Non-pigmented ciliary epithelial cell (primary cell): ENCODE data around the gene BAG3.
A peak's percentile ranks its signal among the peaks of the same experiment; 100 is the strongest.
"Not testable (repeated sequence)": the region's sequence is repeated elsewhere in the genome, so short reads cannot be mapped to it uniquely, and the experiment has no call there.

Experiments used
- DNase-seq: peaks from one replicate; pipeline ENCODE4 v3.0.0-alpha.2; 2010; ENCODE audit warnings: low read depth

BAG3 gene

DNA sequence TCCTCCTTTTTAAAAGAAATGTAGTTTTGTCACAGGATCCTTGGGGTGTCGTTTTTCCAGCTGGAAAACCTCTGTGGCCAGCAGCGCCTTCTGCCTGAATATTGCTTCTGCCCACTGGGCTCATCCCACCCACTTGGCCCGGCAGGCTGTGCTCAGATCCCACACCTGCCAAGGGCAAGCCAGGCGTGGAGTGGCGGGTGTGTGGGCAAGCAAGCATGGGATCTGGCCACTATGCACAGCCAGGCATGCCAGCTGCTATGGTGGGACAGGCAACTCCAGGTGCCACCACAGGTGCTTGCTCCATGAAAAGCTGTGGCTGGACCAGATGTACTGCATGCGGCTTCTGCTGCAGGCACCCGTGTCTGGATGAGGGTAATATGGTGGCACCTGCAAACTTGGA, 43.4 kb downstream of the BAG3 start:
- no peak for DNase-seq

DNA sequence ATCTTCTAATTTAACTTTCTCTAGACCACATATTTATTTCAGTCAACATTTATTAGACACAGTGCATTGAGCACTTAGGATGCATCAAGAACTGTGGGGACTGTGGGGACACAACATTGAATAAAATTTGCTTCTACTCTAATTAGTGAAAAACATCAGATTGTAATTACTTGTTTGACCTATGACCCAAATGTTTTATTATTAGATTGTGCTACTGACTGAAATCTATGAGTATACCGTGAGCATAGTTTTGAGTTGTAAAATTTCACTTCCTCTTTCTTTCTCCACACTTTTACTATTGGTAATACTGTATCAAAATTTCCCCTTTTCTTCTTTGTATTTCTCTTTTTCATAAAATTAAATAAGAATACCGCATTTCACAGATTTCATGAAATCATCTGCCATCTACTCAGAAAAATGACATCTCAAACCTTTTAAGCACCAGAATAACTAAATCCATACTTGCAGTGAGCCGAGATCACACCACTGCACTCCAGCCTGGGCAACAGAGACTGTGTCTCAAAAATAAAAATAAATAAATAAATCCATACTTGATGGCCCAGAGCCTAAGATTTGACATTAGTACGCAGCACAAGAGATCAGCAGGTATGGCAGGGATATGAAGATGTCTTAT, 49.3 kb downstream of the BAG3 start:
- DNase-seq: no peak

DNA sequence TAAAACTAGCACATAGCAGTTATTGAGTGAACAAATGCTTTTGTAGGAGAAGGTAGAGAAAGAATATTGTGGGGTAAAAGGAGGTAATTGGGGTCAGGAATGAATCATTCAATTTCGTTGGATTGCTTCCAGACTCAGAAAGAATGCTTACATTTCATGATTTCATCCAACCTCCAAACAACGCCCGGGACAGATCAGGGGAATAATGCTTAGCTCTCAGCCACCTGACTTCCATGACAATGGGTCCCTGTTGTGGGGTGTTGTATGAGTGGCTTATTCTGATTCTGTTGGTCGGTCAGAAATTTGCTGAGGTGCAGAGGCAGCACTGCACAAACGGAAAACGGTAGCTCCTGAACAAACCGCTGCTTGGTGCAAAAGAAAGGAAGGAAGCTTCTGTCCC, 50.7 kb downstream of the BAG3 start:
- DNase-seq: no peak

DNA sequence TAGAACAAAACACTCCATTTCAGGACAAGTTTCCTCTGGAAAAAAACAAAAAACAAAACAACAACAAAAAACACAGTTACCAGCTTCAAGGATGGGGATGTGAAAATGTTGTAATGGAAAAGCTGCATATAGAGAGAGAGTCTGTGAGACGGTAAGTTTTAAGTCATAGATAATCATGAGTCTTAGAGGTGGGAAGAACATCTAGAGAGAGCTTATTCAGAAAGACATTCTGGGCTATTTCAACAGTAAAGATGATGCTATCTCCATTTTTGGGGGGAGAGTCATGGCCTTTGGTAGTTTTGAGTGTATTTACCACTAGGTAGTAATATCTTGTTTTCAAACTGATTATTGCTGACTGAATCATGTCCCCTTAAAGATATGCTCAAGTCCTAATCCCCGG, 51.4 kb downstream of the BAG3 start:
- no peak for DNase-seq

DNA sequence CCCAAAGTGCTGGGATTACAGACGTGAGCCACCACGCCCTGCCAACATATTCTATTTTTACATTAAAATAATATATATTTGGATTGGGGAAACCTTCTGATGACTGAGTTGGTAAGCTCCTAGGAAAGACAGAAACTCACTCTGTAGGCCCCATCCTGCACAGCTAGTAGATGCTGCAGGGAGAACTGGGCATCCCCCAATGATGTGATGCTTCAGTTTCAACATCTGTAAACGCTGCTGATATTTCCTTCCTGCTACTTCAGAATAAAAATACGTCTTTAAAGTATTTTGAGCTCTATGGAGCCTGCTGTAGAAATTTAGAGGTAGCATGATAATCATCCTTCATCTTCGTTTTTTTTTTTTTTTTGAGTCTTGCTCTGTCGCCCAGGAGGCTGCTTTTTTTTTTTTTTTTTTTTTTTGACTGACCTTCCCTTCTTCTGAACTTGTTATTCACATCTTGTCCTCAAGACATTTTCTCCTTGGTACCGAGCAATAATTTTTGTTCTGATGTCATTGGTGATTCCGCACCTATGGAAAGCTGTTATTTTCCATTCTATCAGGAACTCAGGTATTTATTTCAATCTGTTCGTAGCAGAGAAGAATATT, 52.8 kb downstream of the BAG3 start:
- DNase-seq: no peak

DNA sequence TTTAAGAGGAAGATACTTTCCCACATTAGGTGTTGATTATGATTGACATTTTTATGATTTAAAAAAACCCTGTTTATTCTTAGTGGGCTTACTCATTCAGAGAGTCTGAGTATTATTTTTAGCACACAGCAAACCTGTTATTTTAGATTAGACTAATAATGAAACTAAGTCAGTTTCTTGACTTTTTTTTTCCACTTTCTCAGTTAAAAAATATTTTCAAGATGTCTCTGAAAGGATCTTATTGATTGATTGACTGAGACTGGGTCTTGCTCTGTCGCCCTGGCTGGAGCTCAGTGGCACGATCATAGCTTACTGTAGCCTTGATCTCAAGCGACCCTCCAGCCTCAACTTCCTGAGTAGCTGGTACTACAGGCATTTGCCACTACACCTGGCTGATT, 54.3 kb downstream of the BAG3 start:
- DNase-seq: no peak

DNA sequence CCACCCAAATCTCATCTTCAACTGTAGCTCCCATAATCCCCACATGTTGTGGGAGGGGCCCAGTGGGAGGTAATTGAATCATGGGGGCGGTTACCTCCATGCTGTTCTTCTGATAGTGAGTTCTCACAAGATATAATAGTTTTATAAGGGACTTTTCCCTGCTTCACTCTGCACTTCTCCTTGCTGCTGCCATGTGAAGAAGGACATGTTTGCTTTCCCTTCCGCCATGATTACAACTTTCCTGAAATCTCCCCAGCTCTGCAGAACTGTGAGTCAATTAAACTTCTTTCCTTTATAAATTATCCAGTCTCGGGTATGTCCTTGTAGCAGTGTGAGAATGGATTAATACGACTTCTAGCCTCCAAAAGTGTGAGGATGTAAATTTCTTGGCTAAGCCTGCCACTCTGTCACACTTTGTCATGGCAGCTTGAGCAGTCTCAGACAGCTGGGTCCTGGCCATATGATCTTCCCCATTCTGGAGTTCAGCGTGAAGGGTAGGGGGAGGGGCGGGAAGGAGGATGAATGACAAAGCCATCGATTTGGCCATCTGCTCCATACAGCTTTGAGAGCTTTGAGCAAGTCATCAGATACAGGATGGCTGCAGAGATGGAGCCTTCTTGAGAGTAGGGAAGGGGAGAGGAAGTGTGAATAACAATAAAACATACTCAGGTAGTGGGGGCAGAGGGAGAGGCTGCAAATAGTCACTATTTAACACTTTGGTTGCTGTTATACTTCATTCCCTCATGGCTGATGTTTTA, 55.5 kb downstream of the BAG3 start:
- no peak for DNase-seq

DNA sequence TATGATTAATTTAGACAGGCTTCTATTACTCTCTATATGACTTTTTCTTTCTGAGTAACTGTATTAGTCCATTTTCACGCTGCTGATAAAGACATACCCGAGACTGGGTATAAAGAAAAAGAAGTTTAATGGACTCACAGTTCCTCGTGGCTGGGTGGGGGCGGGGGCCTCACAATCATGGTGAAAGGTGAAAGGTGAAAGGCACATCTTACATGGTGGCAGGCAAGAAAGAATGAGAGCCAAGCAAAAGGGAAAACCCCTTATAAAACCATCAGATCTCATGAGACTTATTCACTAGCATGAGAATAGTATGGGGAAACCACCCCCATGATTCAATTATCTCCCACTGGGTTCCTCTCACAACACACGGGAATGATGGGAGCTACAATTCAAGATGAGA, 56.2 kb downstream of the BAG3 start:
- DNase-seq: not testable (repeated sequence)

DNA sequence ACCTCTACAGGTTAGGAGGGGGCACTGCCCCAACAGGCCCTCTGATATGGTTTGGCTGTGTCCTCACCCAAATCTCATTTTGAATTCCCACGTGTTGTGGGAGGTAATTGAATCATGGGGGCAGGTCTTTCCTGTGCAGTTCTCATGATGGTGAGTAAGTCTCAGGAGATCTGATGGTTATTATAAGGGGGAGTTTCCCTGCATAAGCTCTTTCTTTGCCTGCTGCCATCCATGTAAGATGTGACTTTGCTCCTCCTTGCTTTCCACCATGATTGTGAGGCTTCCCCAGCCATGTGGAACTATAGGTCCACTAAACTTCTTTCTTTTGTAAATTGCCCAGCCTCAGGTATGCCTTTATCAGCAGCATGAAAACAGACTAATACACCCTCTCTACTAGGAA, 59.8 kb downstream of the BAG3 start:
- not testable (repeated sequence) for DNase-seq

DNA sequence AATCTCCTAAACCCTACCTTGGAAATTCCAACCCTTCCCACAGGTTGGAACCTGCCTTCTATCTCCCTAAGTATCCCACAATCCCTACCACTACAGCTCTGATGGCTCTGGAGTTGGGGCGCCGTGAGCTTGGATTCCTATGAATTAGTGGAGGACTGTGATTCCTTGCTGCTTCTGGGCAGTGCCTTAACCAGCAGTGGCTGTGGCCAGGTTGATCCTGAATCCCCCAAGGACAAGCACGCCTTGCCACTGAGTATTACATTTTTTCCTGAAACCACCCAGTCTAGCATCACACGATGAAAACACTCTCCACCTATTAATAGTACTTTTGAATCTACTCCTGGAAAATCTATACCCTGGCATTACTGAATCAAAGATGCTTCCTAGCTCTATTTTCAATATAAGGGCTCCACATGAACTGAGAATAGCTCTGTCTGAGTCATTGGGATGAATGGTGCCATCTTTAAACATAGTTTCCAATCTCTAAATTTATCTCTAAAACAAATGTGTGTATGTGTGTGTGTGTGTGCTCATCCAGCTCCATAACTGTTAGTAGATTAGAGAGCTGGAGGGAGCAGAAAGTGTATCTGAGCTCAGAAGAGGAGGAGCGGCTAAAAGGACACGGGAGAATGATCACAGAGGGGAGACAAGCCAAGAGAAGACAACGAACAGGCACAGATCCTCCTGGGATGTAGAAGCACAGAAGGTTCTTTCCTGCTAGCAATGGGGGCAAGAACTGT, 62.7 kb downstream of the BAG3 start:
- no peak for DNase-seq

DNA sequence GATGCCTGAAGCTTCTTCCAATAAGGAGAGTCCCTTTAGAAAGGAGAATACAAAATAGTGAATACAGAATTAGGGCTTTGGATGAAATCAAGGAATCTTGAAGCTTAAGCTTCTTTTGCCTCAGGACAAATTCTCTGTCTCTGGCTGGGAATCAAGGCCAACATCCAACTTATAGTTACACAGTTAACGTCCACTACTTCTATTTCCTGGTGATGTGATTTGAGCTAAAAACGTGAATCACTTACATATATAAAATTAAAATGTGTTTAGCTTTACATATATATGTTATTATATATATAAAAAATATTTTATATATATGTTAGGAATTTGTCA, 63.3 kb downstream of the BAG3 start:
- DNase-seq: no peak

DNA sequence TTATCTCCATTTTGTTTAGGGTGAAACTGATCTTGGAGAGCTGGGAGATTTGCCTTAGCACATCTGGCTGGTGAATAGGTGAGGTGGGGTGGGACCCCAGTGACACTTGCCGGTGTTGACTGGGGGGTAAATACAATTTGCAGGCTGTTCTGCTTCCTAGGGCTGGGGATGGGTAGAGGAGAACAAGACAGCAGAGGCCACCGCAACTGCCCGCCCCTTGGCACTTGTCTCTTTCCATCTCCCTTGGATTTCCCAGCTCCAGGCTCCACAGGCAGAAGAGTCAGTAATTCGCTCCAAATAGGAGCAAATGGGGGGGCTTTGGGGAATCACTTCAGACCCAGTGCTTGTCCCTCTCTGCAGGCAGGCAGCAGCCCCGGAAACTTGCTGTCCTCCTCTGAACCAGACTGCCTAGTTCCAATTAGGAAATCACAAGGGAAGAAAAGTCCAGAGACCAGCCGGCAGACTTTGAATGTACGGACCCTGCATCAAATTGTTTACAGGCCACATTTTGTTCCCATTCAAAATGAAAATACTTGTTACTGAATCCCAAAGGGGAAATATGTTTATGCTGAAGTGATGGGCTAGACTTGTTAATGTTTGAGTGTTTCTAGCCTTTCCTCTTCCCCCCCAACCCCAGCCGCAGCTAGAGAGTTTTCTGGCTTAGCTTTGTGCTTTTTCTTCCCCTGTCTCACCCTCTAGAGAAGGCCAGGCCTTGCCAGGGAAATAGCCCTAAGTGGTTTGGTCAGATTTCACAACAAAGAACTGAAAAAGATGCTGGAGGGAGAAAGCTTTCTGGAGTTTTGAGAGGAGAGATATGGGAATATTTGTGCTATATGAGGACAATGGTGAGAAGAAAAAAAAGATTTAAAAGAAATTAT, 64.7 kb downstream of the BAG3 start:
- no peak for DNase-seq

DNA sequence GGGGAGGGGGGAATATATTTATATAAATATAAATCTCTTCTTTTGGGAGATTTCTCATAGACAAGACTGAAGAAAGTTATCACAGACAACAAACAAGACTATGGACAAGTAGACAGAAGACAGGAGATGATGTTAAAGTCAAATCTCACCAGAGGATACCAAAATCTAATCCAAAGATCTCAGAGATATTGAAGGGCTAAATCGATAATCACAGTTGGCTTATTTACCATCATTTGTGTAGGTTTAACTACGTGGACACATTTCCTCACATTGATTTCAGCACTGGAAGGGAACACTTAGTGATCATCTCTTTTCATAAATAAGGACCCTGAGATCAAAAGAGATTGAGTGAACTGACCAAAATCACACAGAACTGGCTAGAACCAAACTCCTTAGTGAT, 72.0 kb downstream of the BAG3 start:
- DNase-seq: no peak

DNA sequence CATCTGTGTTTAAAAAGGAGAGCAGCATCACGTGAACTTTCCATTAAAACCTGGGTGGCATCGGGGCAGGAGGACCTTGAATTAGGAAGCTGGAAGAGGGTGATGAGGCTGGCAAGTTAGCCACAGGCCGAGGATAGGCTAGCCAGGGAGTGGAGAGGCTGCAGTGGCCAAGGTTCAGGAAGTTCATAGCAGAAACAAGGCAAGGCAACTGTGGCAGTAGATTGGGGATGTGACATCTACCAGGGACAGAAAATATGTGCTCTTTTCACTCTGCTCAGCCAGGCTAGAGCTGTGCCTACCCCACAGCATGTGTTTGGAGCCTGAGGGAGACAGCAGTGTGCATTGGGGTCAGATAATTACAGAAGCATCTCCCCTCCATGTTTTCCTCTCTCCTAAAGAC, 72.4 kb downstream of the BAG3 start:
- DNase-seq: no peak

DNA sequence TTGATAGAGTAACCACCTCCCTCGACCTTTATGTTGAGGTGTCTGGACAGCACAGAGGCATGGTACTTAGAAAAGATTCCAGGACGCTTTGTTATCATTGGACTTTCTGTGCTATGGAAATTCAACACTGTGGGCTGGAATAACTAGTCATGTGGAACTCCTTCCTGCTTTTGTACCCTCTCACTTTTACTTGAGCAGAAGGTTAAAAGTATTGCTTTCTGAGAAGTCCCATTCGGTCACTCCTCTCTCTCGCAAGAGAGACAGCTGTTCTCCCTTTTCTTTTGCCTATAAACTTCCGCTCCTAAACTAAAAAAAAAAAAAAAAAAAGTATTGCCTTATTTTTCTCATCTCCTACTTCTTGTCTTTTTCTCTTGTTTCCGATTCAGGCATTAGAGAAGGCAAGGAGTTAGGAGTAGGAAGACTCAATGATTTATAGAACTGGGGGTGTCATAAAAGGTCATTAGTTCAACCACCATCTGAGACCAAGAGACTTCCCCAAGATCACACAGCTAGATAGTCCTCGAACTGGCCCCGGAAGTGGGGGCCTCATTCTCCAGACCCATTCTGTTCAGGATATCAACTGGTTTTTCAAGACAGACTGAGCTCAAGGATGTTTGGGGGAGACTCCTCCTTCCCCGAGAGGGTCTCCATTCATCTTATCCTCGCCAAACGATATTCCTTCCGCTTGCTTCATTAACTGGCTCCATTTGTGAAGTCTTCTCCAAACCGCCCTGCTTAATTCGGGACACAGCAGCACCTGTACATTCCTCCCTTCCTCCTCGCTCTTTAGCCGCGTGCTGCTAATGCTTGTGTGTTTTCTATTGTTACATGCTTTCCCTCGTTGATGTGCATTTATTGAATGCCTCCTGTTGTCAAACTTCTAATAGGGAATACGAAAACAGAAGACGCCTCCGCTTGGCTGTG, 73.7 kb downstream of the BAG3 start:
- peak; percentile 26 for DNase-seq

DNA sequence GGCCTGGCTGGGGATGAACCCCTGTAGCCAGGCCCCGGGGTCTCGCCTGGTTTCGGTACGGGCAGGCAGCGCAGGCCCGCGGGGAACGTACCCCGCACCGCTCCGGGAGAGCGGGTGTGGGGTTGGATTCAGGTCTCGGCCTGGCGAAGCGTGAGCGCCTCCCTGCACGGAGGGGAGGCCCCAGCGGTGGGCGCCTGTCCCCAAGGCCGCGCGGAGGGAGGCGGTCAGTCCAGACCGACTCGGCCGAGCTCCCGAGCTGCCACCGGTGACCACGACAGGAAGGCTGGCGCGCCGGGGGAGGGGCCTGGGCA, 74.3 kb downstream of the BAG3 start:
- DNase-seq: no peak

DNA sequence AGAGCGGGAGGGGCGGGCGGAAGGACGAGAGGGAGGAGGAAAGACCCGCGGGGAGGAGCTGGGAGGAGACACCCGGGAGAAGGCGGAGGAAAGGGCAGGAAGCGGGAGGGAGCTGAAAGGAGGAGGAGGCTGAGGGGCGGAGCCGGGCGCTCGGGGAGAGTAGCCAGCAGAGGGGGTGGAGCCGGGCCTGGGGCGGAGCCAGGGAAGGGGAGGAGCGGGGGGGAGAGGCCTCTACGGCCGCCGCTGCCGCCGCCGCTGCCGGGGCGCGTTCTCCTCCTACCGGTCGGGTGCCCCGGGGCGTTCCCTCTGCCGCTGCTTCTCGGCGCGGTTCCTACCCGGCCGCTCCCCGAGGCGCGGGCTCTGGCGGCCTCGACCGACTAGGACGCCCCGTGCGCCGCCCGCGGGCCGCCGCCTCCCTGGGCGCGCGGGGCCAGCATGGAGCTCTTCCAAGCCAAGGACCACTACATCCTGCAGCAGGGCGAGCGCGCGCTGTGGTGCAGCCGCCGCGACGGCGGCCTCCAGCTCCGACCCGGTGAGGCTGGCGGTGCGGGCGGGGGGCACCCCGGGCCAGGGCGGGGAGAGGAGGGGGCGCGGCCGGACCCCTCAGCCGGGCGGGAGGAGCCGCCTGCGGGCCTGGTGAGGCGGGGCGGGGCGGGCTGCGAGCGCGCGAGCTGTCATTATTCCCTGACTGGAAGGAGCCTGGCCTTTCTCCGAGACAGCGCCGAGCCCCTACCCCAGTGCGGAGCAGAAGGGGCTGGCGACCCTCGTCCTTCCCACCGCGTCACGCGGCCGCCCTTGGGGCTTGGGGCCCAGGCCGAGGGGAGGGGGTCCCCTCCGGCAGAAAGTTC, 74.9 kb downstream of the BAG3 start, which contains the start of gene INPP5F:
Gene INPP5F, plus strand, starts transcription at position 223 of the 848 bp plus-strand sequence. Its CDS starts 213 bp downstream, at position 436.
- DNase-seq: peak; percentile 88

DNA sequence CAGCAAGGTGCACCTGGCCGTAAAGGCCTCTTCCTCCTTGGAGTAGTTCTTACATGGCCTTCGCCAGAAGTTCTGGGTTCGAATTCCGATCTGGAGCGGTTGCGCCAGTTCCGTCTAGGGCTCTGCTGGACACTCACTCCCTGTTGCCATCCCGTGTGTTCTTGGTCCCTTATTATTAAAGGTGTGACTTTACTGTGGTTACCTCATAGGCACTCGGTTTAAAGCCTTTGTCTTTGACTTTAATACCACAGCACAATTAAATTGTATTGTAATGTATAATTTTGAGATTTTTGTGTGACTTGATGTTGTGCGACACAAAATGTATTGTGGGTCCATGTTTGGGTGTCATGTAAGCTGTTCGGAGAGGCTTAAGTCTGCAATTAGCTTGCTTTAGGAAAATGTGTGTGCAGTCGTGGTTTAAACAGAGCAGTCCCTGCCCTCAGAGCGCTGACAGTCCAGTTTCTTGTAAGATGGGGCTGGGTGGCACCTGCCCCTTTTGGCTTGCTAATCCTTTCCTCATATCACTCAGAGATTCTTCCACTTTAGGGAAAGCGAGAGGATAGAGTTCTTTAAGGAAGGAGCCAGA, 75.6 kb downstream of the BAG3 start:
- no peak for DNase-seq
